IMR-90 (cell line): ENCODE measurements around the gene PDXK. TPM values are rescaled to one million over a fixed set of nuclear protein-coding genes. Genes with fewer than 3 reads are reported as not detected.

Experiments
- ATAC-seq: fragments of 200-7000 bp; cut with Tn5 transposase; 2 replicates; pipeline ENCODE4 v1.9.1; 2020; ENCODE audit warnings: low read depth, mild to moderate bottlenecking, moderate library complexity
- BruUV-seq: library from RNA; stranded (reverse); fragments of 400-500 nt; replicated peaks from 2 replicates; lab custom pipeline; 2021; lab: Mats Ljungman, UMichigan
- CTCF ChIA-PET: fragments of 300-600 bp; formaldehyde crosslinking; extraction: SDS; loops from one replicate; lab custom pipeline; 2021; ENCODE audit warnings: antibody characterized with exemption; lab: Yijun Ruan, JAX
- POLR2A ChIA-PET: fragments of 300-600 bp; sonication (Branson Sonifier 250); formaldehyde crosslinking; loops from one replicate; lab custom pipeline; 2022; ENCODE audit warnings: antibody characterized with exemption; ENCODE audit not compliant: unreplicated experiment; lab: Charles Lee
- DNase-seq: peaks from one replicate; pipeline ENCODE4 v3.0.0; 2013
- H2AFZ ChIP-seq: replicated peaks from 2 replicates; pipeline ENCODE3; 2013; ENCODE audit warnings: low read length, mild to moderate bottlenecking; ENCODE audit not compliant: poor library complexity
- H2AK5ac ChIP-seq: 2 replicates; pipeline ENCODE4 v1.6.1; 2013; ENCODE audit warnings: low read depth, low read length, inconsistent platforms
- H2AK9ac ChIP-seq: replicated peaks from 2 replicates; pipeline ENCODE3; 2013; ENCODE audit warnings: mild to moderate bottlenecking, low read depth, low read length, moderate library complexity; ENCODE audit not compliant: poor library complexity
- H2BK120ac ChIP-seq: 2 replicates; pipeline ENCODE4 v1.6.1; 2013; ENCODE audit warnings: low read depth, low read length, inconsistent platforms
- H2BK15ac ChIP-seq: 3 replicates; pipeline ENCODE4 v1.6.1; 2013; ENCODE audit warnings: low read depth, low read length, inconsistent platforms
- H2BK20ac ChIP-seq: 2 replicates; pipeline ENCODE4 v1.6.1; 2013; ENCODE audit warnings: low read depth, mild to moderate bottlenecking, inconsistent platforms, low read length, moderate library complexity
- H2BK5ac ChIP-seq: 2 replicates; pipeline ENCODE4 v1.6.1; 2013; ENCODE audit warnings: mild to moderate bottlenecking, low read depth, low read length, inconsistent platforms; ENCODE audit not compliant: poor library complexity, severe bottlenecking
- H3K14ac ChIP-seq: replicated peaks from 2 replicates; pipeline ENCODE4 v1.6.1; 2013; ENCODE audit warnings: low read depth, low read length, inconsistent platforms
- H3K18ac ChIP-seq: 2 replicates; pipeline ENCODE4 v1.6.1; 2013; ENCODE audit warnings: low read depth, low read length, control low read depth
- H3K23ac ChIP-seq: 2 replicates; pipeline ENCODE4 v1.6.1; 2013; ENCODE audit warnings: low read depth, low read length, inconsistent platforms
- H3K27ac ChIP-seq: 2 replicates; pipeline ENCODE4 v1.5.1; 2013; ENCODE audit warnings: mild to moderate bottlenecking, control low read depth, low read length; ENCODE audit not compliant: insufficient read depth
- H3K27me3 ChIP-seq: 2 replicates; pipeline ENCODE4 v1.6.1; 2013; ENCODE audit warnings: low read length; ENCODE audit not compliant: control insufficient read depth, insufficient read depth
- H3K36me3 ChIP-seq: 2 replicates; pipeline ENCODE4 v1.6.1; 2013; ENCODE audit warnings: low read length, mixed read lengths; ENCODE audit not compliant: control insufficient read depth, insufficient read depth
- H3K4ac ChIP-seq: 2 replicates; pipeline ENCODE4 v1.6.1; 2013; ENCODE audit warnings: low read depth, low read length, inconsistent platforms
- H3K4me1 ChIP-seq: 2 replicates; pipeline ENCODE4 v1.6.1; 2013; ENCODE audit warnings: low read length, mixed read lengths; ENCODE audit not compliant: control insufficient read depth, insufficient read depth
- H3K4me2 ChIP-seq: 2 replicates; pipeline ENCODE4 v1.6.1; 2013; ENCODE audit warnings: low read depth, mild to moderate bottlenecking, control low read depth, low read length, moderate library complexity
- H3K4me3 ChIP-seq: 2 replicates; pipeline ENCODE4 v1.5.1; 2013; ENCODE audit warnings: low read depth, mild to moderate bottlenecking, control low read depth, low read length, moderate library complexity; ENCODE audit not compliant: insufficient read depth
- H3K56ac ChIP-seq: 2 replicates; pipeline ENCODE4 v1.6.1; 2013; ENCODE audit warnings: low read length, inconsistent platforms; ENCODE audit not compliant: insufficient read depth; ENCODE audit errors: extremely low read depth
- H3K79me1 ChIP-seq, 2 experiments: 2 replicates each; pipeline ENCODE4 v1.6.1; 2013; ENCODE audit warnings: low read length in 2 of 2, inconsistent platforms in 1 of 2, low read depth in 1 of 2
- H3K9ac ChIP-seq: 2 replicates; pipeline ENCODE4 v1.6.1; 2013; ENCODE audit warnings: low read depth, low read length, control low read depth
- H3K9me1 ChIP-seq: 2 replicates; pipeline ENCODE4 v1.6.1; 2013; ENCODE audit warnings: low read length, inconsistent platforms; ENCODE audit not compliant: insufficient read depth
- H3K9me3 ChIP-seq: 2 replicates; pipeline ENCODE4 v1.6.1; 2013; ENCODE audit warnings: low read length; ENCODE audit not compliant: control insufficient read depth, insufficient read depth
- H4K20me1 ChIP-seq: 2 replicates; pipeline ENCODE4 v1.6.1; 2013; ENCODE audit warnings: low read length, inconsistent platforms; ENCODE audit not compliant: insufficient read depth
- H4K5ac ChIP-seq: 2 replicates; pipeline ENCODE4 v1.6.1; 2013; ENCODE audit warnings: mild to moderate bottlenecking, low read depth, low read length, control low read depth
- H4K8ac ChIP-seq, 2 experiments: 2 replicates each; pipeline ENCODE4 v1.6.1; 2013; ENCODE audit warnings: low read depth in 2 of 2, low read length in 2 of 2, control low read depth in 1 of 2, inconsistent platforms in 1 of 2
- H4K91ac ChIP-seq: 2 replicates; pipeline ENCODE4 v1.6.1; 2013; ENCODE audit warnings: low read depth, low read length, inconsistent platforms; ENCODE audit not compliant: insufficient read depth
- BHLHE40 ChIP-seq: fragments of 150-350 bp; IDR thresholded peaks from 2 replicates; pipeline ENCODE4 v1.6.1; 2016; ENCODE audit warnings: mild to moderate bottlenecking, low read depth, low read length
- CEBPB ChIP-seq: IDR thresholded peaks from 2 replicates; pipeline ENCODE4 v1.6.1; 2012; ENCODE audit warnings: low read depth, low read length, improper control_type of control experiment
- FOS ChIP-seq: fragments of 150-350 bp; IDR thresholded peaks from 2 replicates; pipeline ENCODE4 v1.6.1; 2016; ENCODE audit warnings: low read depth, low read length
- MAFK ChIP-seq: IDR thresholded peaks from 2 replicates; pipeline ENCODE4 v1.6.1; 2012; ENCODE audit warnings: low read depth, low read length, improper control_type of control experiment
- MAZ ChIP-seq: IDR thresholded peaks from 2 replicates; pipeline ENCODE4 v1.6.1; 2012; ENCODE audit warnings: low read depth, mild to moderate bottlenecking, low read length, improper control_type of control experiment, moderate library complexity, borderline replicate concordance
- MXI1 ChIP-seq: IDR thresholded peaks from 2 replicates; pipeline ENCODE4 v1.6.1; 2012; ENCODE audit warnings: low read depth, mild to moderate bottlenecking, low read length, moderate library complexity, borderline replicate concordance
- NFE2L2 ChIP-seq: fragments of 150-350 bp; IDR thresholded peaks from 2 replicates; pipeline ENCODE4 v1.6.1; 2016; ENCODE audit warnings: low read depth, mild to moderate bottlenecking, low read length
- POLR2A ChIP-seq: IDR thresholded peaks from 2 replicates; pipeline ENCODE4 v1.6.1; 2012; ENCODE audit warnings: mild to moderate bottlenecking, low read depth, low read length
- RAD21 ChIP-seq: IDR thresholded peaks from 2 replicates; pipeline ENCODE4 v1.6.1; 2012; ENCODE audit warnings: low read length, improper control_type of control experiment
- RCOR1 ChIP-seq: IDR thresholded peaks from 2 replicates; pipeline ENCODE4 v1.6.1; 2012; ENCODE audit warnings: mild to moderate bottlenecking, low read length, improper control_type of control experiment; ENCODE audit not compliant: insufficient replicate concordance
- RFX5 ChIP-seq: IDR thresholded peaks from 2 replicates; pipeline ENCODE4 v1.8.0; 2012; ENCODE audit warnings: low read depth, mild to moderate bottlenecking, low read length, moderate library complexity
- SMC3 ChIP-seq: fragments of 150-350 bp; IDR thresholded peaks from 2 replicates; pipeline ENCODE4 v1.6.1; 2016; ENCODE audit warnings: low read depth, mild to moderate bottlenecking, antibody characterized with exemption, low read length, moderate library complexity
- WGBS, 2 experiments: methylation state at CpG; one replicate each; pipeline versions ENCODE4 v1.1.5 to v1.1.7; 2013; ENCODE audit warnings: missing lambda C conversion rate in 2 of 2; ENCODE audit not compliant: insufficient read length in 1 of 2; ENCODE audit errors: extremely low coverage in 2 of 2; 5-methylcytosine and 5-hydroxymethylcytosine counted together
- dilution Hi-C: fragments of 300-500 bp; cut with HindIII; formaldehyde crosslinking; loops from one replicate; pipeline ENCODE4 v1.14.3; 2018; ENCODE audit warnings: low sequenced_read_pairs; ENCODE audit not compliant: unreplicated experiment
- in situ Hi-C: fragments of 300-500 bp; cut with MboI; formaldehyde crosslinking; loops from 3 replicates; pipeline ENCODE4 v1.14.3; 2019; ENCODE audit warnings: low sequenced_read_pairs, inconsistent platforms, mixed read lengths
- intact Hi-C: fragments of 100-400 bp; cut with micrococcal nuclease; formaldehyde crosslinking; loops from 2 replicates; pipeline ENCODE4 v1.10.0; 2022
- polyA plus RNA-seq, 3 experiments: library from polyadenylated mRNA; depleted of rRNA; stranded (reverse); fragments of >200 nt; gene quantifications; 2 replicates each; pipeline ENCODE4 v1.2.3, GENCODE V29; 2012; ENCODE audit warnings: low replicate concordance in 1 of 3
- total RNA-seq: library from RNA; depleted of rRNA; stranded (reverse); fragments of >200 nt; gene quantifications from 2 replicates; pipeline ENCODE4 v1.2.3, GENCODE V29; 2012
- TF ChIP-seq, protein P1 (sequence below): conservative IDR thresholded peaks from 2 replicates; pipeline ENCODE4 v1.5.1; 2012; ENCODE audit warnings: mild to moderate bottlenecking, low read depth, low read length, improper control_type of control experiment
- TF ChIP-seq, protein P2 (sequence below): fragments of 150-350 bp; IDR thresholded peaks from 2 replicates; pipeline ENCODE4 v1.6.1; 2017; ENCODE audit warnings: mild to moderate bottlenecking, antibody characterized with exemption, low read length, low read depth

Gene PDXK
- total and polyA plus RNA-seq, 2 of the 4 experiments (the other 2 are of a cell fraction): 155 to 312 TPM

DNA sequence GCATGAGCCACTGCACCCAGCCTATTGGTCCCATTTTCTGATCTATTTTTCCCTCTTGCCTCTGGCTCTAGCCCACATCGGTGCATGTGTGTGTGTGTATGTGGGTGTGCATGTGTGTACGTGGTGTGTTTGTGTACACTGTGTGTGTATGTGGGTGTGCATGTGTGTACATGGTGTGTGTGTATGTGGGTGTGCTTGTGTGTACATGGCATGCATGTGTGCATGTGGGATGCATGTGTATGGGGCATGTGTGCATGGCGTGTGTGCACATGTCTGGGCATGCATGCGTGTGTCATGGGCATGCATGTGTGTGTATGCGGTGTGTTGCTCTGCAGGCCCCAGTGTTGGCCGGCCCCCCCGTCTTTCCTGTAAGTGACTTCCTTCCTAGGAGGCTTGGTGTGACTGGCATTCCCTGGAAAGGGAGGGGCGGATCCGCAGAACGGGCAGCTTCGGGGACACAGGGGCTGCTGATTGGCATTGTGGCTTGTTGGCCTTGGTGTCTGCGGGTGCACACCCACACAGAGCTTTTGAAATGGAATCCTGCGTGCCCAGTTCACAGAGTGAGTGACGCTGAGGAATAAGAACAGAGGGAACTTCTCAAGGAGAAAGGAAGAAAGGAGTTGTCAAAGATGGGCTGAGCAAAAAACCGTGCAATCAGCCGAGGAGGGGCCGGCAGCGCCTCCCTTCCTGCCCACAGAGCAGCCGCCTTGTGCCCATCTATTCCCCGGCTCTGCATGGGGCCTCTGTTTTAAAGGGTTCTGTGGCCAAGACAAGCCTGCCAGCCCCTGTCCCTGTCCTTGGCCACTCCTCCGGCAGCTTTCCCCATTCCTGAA lies 8.0 kb downstream of the PDXK start:
- Histone ChIP-seq H2AFZ (peak overlapping the region; percentile 18), H3K4me3 (no peak overlapping the region), H3K27ac (peak overlapping the region; percentile 85), H3K79me1 (peaks cover 22 to 85% of the 10 kb centered on the region in 2 experiments), H4K91ac (peak overlapping the region; percentile 95), H3K27me3 (no peaks in the 10 kb centered on the region), H2BK15ac (peak overlapping the region; percentile 93; the same call in 2 of the 3 replicates), H3K56ac (no peak overlapping the region), H4K8ac (peak overlapping the region in 1 of 2 experiments; percentile 72; a peak in 2 of 4 replicates), H3K4me1 (peaks cover 23% of the 10 kb centered on the region), H4K5ac (0 out of 2 replicates have a peak overlapping the region, but pooled peaks have one; percentile 19), H3K4ac (peak overlapping the region; percentile 96), H3K9ac (no peak overlapping the region), H3K9me1 (peaks cover 26% of the 10 kb centered on the region), H2AK5ac (peak overlapping the region; percentile 96), H2BK5ac (peak overlapping the region; percentile 95), H2BK120ac (peak overlapping the region; percentile 95), H3K36me3 (peaks cover 7% of the 10 kb centered on the region), H2AK9ac (peak overlapping the region; percentile 57), H3K9me3 (no peaks in the 10 kb centered on the region), H3K23ac (peak overlapping the region; percentile 64; the same call in 1 of the 2 replicates), H2BK20ac (peak overlapping the region; percentile 20; the same call in 1 of the 2 replicates), H3K4me2 (no peak overlapping the region), H3K14ac (peak overlapping the region; percentile 71), H3K18ac (peak overlapping the region; percentile 62), H4K20me1 (peaks cover 43% of the 10 kb centered on the region)
- CTCF ChIA-PET: no interaction called here
- ATAC-seq (no peak), DNase-seq (no peak)
- 93% methylated on average over 15 of the region's 21 CpGs; no CpG with 5 or more reads in 1 of the 2 experiments for WGBS, 2 experiments
- dilution Hi-C loops: no loop called here
- intact Hi-C loops: loop anchor here (10.0 kb wide), 1 partner anchor 62 kb away; no protein-coding TSS in a partner anchor
- no TSS peak for BruUV-seq
- POLR2A ChIA-PET: no interaction called here
- in situ Hi-C loops: no loop called here
- TF ChIP-seq RAD21 (no peak), RCOR1 (no peak), POLR2A (no peak; the same call in 1 of the 2 replicates), MAZ (no peak), CEBPB (no peak), MXI1 (no peak), MAFK (no peak), NFE2L2 (no peak), BHLHE40 (no peak), SMC3 (no peak), RFX5 (no peak), FOS (no peak)
- TF ChIP-seq, protein P1, sequence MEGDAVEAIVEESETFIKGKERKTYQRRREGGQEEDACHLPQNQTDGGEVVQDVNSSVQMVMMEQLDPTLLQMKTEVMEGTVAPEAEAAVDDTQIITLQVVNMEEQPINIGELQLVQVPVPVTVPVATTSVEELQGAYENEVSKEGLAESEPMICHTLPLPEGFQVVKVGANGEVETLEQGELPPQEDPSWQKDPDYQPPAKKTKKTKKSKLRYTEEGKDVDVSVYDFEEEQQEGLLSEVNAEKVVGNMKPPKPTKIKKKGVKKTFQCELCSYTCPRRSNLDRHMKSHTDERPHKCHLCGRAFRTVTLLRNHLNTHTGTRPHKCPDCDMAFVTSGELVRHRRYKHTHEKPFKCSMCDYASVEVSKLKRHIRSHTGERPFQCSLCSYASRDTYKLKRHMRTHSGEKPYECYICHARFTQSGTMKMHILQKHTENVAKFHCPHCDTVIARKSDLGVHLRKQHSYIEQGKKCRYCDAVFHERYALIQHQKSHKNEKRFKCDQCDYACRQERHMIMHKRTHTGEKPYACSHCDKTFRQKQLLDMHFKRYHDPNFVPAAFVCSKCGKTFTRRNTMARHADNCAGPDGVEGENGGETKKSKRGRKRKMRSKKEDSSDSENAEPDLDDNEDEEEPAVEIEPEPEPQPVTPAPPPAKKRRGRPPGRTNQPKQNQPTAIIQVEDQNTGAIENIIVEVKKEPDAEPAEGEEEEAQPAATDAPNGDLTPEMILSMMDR: no peak
- TF ChIP-seq, protein P2, sequence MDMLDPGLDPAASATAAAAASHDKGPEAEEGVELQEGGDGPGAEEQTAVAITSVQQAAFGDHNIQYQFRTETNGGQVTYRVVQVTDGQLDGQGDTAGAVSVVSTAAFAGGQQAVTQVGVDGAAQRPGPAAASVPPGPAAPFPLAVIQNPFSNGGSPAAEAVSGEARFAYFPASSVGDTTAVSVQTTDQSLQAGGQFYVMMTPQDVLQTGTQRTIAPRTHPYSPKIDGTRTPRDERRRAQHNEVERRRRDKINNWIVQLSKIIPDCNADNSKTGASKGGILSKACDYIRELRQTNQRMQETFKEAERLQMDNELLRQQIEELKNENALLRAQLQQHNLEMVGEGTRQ: no peak
